Neutrophil (primary cell): Measurements from ENCODE around the gene CLEC17A.
"Not testable (repeated sequence)": the region's sequence is repeated elsewhere in the genome, so short reads cannot be mapped to it uniquely, and the experiment has no call there.

ENCODE experiments used
- H3K27ac ChIP-seq: fragments of 200-600 bp; sonication (generic); 2 replicates; pipeline ENCODE4 v1.5.1; 2016; ENCODE audit warnings: mild to moderate bottlenecking, moderate library complexity
- H3K27me3 ChIP-seq: fragments of 200-600 bp; sonication (generic); 2 replicates; pipeline ENCODE4 v1.6.0; 2016; ENCODE audit warnings: mild to moderate bottlenecking
- H3K36me3 ChIP-seq: fragments of 200-600 bp; sonication (generic); 2 replicates; pipeline ENCODE4 v1.5.1; 2017
- H3K4me1 ChIP-seq, 2 experiments: fragments of 200-600 bp in 1 of 2; sonication (generic) in 1 of 2; 1 replicate in 1 of 2; 2 replicates in 1 of 2; pipeline versions ENCODE4 v1.5.1 to v1.6.1; 2013 to 2016; ENCODE audit warnings: low read depth in 1 of 2, low read length in 1 of 2, mild to moderate bottlenecking in 1 of 2, moderate library complexity in 1 of 2; ENCODE audit not compliant: control insufficient read depth in 1 of 2, insufficient read depth in 1 of 2
- H3K4me3 ChIP-seq, 2 experiments: fragments of 200-600 bp in 1 of 2; sonication (generic) in 1 of 2; 1 replicate in 1 of 2; 2 replicates in 1 of 2; pipeline ENCODE4 v1.5.1; 2013 to 2016; ENCODE audit warnings: low read depth in 1 of 2, low read length in 1 of 2, mild to moderate bottlenecking in 1 of 2, moderate library complexity in 1 of 2
- H3K9me3 ChIP-seq: fragments of 200-600 bp; sonication (generic); 2 replicates; pipeline ENCODE4 v1.5.1; 2016
- TF ChIP-seq, protein P1 (sequence below): fragments of 200-600 bp; sonication (generic); IDR thresholded peaks from 2 replicates; pipeline ENCODE4 v1.5.1; 2016; ENCODE audit warnings: antibody characterized with exemption

The CLEC17A gene

DNA sequence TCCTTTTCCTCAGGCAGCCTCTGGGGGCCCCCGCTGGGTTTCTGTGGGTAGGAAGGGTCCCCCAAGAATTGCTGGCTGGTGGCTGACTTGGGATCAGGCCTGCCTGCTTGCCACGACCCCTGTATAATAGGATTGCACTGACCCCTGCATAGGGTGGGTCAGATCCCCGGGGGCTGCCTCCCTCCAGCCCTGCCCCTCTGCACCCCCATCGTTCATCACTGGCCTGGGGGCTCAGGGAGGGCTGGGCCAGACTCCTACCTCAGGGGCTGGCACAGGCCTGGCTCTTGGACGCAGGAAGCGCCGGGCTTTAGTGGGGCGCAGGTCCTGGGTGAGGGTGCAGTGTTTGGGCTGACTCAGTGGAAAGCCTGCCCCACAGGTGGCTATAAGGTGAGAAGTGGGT lies 21.6 kb upstream of the CLEC17A start:
- Histone ChIP-seq H3K27me3 (no peaks in the 10 kb centered on the region), H3K4me1 (peaks cover 7 to 9% of the 10 kb centered on the region in 2 experiments), H3K9me3 (no peaks in the 10 kb centered on the region), H3K36me3 (peaks cover 26% of the 10 kb centered on the region), H3K4me3 (no peak overlapping the region), H3K27ac (no peak overlapping the region)
- TF ChIP-seq, protein P1, sequence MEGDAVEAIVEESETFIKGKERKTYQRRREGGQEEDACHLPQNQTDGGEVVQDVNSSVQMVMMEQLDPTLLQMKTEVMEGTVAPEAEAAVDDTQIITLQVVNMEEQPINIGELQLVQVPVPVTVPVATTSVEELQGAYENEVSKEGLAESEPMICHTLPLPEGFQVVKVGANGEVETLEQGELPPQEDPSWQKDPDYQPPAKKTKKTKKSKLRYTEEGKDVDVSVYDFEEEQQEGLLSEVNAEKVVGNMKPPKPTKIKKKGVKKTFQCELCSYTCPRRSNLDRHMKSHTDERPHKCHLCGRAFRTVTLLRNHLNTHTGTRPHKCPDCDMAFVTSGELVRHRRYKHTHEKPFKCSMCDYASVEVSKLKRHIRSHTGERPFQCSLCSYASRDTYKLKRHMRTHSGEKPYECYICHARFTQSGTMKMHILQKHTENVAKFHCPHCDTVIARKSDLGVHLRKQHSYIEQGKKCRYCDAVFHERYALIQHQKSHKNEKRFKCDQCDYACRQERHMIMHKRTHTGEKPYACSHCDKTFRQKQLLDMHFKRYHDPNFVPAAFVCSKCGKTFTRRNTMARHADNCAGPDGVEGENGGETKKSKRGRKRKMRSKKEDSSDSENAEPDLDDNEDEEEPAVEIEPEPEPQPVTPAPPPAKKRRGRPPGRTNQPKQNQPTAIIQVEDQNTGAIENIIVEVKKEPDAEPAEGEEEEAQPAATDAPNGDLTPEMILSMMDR = no peak

DNA sequence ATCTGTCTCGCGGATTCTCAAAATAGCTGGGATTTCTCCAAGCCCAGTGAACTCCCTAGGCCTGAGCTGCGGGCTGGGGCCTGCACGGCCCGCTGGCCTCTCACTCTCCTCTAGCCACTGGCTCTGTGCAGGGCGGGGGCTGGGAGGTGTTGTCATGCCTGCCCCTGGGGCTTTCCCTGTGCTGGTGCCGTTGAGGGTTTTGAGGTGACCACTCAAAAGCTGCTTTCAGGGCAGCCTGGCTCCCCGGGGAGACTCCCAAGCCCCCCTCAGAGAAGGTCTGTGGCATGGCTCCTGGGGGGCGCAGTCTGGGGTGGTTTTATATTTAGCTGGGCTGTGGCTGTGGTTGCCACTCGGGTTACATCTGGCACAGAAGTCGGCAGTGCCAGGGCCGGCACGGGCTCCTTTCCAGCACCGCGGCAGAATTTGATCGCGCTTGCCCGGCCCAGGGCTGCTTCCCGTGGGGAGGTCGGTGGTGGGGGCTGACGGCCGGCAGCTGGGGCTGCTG lies 21.0 kb upstream of the CLEC17A start:
- Histone ChIP-seq H3K27me3 (no peaks in the 10 kb centered on the region), H3K36me3 (peaks cover 32% of the 10 kb centered on the region), H3K4me1 (peaks cover under 1 to 2% of the 10 kb centered on the region in 2 experiments), H3K27ac (no peak overlapping the region), H3K4me3 (no peak overlapping the region), H3K9me3 (no peaks in the 10 kb centered on the region)
- TF ChIP-seq, protein P1 = no peak

DNA sequence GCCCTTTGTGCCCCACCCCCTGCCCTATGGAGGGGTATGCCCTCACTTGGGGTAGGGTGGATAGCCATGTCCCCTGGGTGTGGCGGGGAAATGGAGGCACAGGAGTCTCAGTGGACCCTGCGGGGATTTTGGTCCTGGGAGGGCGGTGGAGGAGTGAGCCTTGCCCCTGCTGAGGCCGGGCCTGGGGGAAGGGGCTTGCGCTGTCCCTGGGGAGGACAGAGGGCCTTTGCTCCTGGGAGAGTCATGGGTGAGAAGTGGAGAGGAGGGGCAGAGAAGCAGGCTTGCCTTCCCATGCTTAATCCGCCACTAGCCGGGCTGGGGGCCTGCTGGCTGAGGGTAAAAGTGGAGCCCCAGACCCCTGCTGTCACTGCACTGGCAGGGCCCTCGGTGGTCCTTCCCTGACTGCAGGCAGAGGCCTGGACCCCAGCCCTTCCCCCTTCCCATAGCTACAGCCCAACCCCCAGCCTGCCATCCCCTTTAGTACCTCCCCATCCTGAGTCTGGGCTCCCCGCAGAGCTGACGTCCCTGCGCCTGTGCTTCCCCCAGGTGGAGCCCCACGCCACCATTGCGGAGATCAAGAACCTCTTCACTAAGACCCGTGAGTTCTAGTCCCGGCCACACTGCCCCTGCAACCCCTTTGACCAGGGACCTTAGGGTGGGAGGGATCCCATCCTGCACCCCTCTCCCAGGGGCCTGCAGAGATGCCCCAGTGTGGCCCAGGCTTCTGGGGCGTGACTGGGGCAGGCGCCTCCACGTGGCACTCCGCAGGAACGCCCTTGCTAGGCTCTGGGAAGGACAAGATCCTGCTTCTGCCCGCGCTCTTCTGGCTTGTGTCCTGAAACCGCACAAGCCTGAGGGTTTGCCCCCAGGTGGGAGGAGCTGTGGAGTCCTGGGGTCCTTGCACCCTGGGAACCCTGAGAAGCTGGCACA lies 20.0 kb upstream of the CLEC17A start:
- H3K27ac ChIP-seq = no peak overlapping the region
- TF ChIP-seq, protein P1 = no peak
- H3K4me3 ChIP-seq = no peak overlapping the region
- no peaks in the 10 kb centered on the region for H3K27me3 ChIP-seq
- peaks cover 40% of the 10 kb centered on the region for H3K36me3 ChIP-seq
- no peaks in the 10 kb centered on the region for H3K9me3 ChIP-seq
- no peaks in the 10 kb centered on the region for H3K4me1 ChIP-seq

DNA sequence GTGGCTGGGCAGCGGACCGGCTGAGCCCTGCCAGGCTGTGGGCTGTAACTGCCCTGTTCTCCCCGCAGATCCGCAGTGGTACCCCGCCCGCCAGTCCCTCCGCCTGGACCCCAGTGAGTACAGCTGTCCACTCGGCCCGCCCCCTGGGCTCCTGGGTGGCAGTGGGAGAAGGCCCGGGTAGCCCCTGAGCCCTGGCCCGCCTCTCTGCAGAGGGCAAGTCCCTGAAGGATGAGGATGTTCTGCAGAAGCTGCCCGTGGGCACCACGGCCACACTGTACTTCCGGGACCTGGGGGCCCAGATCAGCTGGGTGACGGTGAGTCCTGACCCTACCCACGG lies 19.3 kb upstream of the CLEC17A start:
- Histone ChIP-seq H3K36me3 (peaks cover 40% of the 10 kb centered on the region), H3K27ac (no peak overlapping the region), H3K9me3 (no peaks in the 10 kb centered on the region), H3K4me1 (no peaks in the 10 kb centered on the region), H3K4me3 (no peak overlapping the region), H3K27me3 (no peaks in the 10 kb centered on the region)
- TF ChIP-seq, protein P1 = no peak

- H3K4me1 ChIP-seq = no peaks in the 10 kb centered on the region
- H3K27me3 ChIP-seq = no peaks in the 10 kb centered on the region
- H3K27ac ChIP-seq = no peak overlapping the region
- TF ChIP-seq, protein P1 = no peak
- peaks cover 40% of the 10 kb centered on the region for H3K36me3 ChIP-seq
- H3K9me3 ChIP-seq = no peaks in the 10 kb centered on the region
- H3K4me3 ChIP-seq = no peak overlapping the region
Measured at GRCh38 chr19:14563989-14564651, 18.8 kb upstream of the CLEC17A start.

- peaks cover 40% of the 10 kb centered on the region for H3K36me3 ChIP-seq
- H3K4me1 ChIP-seq, H3K27ac ChIP-seq, H3K4me3 ChIP-seq, H3K9me3 ChIP-seq, H3K27me3 ChIP-seq: not testable (repeated sequence)
Measured at GRCh38 chr19:14564652-14565297, 18.1 kb upstream of the CLEC17A start.
